IPS DF 4.7 (cell line): ENCODE data around the gene CRYBG2.
"Not testable (repeated sequence)": the region's sequence is repeated elsewhere in the genome, so short reads cannot be mapped to it uniquely, and the experiment has no call there.

Experiments
- DNase-seq: peaks from one replicate; pipeline ENCODE4 v3.0.0-alpha.2; 2013; ENCODE audit warnings: low spot score; ENCODE audit errors: extremely low read depth

CRYBG2 gene

DNA sequence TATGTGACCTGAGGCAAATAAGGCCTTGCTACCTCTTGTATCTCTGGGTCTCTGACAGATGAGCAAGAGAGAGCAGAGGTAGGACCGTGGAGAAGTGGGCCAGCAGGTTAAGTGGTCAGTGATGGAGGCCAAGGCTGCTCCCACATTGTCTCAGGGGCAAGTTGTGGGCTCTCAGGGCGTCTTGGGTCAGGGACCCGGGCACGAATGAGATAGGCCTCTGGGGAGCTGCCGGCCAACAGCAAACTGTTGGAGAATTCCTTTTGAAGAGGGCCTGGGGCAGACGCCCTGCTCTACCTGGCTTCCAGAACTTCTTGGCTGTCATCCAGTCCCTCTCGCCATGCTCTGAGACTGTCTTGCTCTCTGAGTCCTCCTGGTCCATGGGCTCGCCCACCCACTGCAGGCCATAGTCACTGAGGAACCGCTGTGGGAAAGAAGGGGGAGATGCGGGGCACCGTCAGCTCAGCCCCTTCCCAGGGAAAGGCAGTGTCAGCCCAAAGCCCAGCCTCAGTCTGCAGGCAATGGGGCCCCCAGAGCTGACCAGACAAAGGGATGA, 59.9 kb downstream of the CRYBG2 start:
- DNase-seq, result no peak

DNA sequence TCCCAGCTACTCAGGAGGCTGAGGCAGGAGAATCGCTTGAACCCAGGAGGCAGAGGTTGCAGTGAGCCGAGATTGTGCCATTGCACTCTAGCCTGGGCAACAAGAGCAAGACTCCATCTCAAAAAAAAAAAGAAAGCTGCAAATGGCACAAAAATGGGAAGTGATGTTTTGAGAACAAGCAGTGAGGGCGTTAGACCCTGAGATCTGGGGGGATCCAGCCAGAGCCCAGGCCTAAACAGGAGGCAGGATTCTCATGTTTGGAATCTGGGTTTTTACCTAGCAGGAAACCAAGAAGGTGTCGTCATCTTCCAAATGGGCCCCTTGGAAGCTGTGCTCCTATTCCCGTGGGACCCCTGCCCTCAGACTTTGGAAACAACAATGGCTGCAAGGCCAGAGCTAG, 61.2 kb downstream of the CRYBG2 start:
- not testable (repeated sequence) for DNase-seq

DNA sequence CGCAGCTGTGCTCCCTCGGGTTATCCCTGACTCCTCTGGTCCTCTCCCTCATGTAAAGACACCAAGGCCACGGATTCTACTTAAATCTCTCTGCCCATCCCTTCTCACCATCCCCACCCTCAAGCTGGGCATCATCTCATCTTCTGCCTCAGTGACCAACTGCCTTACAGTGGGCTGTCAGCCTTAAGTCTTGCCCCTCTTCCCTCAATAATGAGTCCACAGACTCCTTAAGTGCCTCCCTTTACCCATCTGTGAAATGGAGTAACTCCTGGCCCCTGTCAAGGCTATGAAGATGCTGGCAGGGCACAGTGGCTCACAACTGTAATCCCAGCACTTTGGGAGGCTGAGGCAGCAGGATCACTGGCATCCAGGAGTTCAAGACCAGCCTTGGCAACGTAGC, 62.0 kb downstream of the CRYBG2 start:
- no peak for DNase-seq

DNA sequence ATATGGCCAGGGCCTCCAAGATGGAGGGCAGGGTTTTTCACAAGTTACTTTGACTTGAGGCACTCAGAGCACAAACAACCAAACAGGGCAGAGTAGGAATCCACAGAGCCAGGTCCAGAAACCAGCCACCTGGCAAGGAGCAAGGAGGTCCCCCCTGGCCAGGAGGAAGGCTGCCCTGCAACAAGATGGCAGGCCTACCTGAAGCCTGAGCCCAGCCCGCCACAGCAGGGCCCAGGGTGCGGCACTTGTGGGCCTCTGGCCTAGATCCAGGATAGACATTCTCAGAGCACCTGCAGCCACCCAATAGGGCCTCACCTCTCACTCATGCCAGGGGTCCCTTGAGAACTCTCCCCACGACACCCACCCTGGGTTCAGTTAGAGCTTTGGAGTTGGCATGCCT, 62.5 kb downstream of the CRYBG2 start:
- DNase-seq, result no peak

DNA sequence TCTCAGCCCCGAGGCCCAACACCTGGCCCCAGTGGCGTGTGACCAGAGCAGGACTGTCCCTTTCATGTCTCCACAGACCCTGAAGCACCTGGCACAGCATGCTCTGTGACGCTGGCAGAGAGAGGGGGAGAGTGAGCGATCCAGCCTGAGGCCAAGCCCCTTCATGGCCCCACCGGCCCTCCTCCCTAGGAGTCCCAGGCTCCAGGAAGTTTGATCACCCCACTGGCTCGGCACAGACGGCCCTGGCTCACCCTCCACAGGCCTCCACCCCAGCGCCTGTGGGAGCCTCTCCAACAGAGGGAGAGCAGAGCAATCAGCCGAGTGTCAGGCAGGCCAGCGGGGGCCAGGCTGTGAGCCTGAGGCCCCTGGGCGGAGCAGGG, 63.1 kb downstream of the CRYBG2 start:
- DNase-seq, result no peak

DNA sequence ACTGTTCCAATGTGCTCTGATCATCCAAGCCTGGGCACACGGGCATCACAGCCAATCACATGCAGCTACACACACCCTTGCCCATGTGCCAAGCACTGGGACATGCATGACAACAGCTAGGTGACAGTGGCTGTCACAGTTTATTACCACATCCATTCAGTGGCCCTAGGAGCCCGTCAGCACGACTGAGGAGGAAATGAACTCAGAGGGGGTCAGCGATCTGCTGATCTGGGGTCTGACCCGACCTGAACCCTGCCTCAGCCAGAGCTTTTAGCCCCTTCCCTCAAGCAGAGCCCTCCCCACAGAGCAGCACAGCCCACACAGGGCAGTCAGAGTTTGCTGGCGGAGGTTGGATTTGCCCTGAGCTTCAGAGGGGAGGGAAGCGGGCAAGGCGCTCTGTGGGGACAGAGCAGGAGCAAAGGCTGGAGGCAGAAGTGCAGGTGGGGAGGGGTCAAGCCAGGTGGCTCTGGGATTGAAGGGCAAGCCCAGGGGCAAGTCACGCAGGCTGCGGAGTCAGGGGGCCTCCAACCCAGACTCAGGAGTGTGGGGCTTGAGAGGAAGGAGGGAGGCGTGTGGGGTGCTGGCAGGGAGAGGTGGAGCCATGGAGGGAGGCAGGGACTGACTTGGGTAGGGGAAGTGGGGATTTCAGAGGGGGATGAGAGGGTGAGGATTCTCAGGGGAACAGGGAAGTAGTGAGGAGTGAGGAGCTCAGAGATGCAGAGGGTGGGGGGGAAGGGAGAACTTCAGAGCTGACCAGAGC, 63.6 kb downstream of the CRYBG2 start:
- DNase-seq, result no peak

DNA sequence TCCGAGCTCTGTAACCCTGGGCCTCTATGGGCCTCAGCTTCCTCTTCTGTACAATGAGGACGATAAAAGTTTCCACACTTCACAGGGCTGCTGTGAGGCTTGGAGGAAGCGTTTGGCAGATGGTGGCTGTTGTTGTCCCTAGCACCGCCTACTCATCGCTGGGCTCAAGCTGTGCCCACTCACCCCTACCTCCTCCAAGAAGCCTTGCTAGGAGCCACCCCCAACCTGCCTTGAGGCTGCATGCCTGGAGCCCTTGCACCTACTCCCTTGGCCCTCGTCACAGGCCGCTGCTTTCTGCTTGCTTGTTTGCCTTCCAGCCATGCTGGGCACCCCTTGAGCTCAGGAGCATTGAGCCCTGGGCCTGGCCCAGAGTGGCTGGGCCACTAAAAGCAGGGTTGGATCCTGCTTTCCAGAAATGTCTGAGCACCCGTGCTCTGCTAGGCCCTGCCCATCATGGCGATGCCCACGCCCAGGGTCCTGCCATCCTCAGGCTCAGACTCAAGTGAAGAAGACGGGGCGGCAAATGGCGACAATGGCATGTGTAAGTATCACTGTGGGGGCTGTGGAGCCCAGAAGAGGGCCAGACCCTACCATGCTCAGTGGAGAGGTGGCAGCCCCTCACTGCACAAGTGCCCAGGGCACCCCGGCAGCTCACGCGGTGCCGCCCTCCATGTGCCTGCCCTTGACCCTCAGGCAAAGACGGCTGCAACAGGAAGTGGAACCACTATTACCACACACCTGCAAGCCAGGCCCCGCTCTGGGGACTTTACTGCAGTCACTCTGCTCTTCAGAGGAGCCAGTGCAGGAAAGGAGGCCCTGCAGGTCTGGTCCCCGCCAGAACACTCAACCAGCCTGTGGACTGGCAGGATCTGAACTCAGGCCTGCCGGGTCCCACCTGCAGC, 64.5 kb downstream of the CRYBG2 start:
- DNase-seq, result no peak

DNA sequence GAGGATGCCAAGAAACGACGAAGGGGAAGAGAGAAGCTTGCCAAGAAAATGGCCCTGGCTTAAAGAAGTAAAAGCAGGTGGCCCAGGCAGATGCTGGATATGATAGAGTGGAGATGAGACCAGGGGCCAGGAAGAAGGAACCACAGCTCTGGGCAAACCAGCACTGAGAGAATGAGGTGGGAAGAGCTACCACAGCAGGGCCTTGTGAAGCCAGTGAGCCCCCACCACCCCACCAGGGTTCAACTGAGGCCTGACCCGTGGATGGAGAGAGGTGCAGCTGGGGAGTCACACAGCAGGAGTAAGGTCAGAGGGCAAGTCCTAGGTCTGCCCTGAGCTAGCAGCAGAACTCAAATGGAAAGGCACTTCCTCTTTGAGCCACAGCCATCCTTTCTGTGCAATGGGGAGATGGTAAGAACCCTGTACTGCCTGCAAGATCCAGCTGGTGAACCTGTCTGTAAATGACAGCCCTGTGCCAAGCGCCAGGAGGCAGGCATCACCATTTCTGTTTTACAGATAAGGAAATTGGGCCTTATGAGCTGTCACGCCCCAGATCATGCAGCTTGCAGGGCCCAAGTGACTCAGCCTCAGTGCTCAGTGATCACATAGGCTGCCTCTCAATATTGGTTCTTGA, 65.5 kb downstream of the CRYBG2 start:
- no peak for DNase-seq

DNA sequence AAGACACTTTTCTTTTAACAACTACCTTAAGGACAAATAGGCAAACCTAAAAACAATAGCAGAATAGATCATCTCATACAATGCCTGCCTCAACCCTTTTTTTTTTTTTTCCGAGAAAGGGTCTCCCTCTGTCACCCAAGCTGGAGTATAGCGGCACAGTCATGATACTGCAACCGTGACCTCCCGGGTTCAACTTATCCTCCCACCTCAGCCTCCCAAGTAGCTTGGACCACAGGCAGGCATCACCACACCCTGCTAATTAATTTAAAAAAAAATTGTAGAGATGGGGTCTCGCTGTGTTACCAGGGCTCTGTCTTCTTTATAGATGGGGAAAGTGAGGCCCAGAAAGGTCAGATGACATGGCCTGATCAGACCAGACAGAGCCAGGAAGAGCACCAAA, 66.1 kb downstream of the CRYBG2 start:
- DNase-seq, result no peak

DNA sequence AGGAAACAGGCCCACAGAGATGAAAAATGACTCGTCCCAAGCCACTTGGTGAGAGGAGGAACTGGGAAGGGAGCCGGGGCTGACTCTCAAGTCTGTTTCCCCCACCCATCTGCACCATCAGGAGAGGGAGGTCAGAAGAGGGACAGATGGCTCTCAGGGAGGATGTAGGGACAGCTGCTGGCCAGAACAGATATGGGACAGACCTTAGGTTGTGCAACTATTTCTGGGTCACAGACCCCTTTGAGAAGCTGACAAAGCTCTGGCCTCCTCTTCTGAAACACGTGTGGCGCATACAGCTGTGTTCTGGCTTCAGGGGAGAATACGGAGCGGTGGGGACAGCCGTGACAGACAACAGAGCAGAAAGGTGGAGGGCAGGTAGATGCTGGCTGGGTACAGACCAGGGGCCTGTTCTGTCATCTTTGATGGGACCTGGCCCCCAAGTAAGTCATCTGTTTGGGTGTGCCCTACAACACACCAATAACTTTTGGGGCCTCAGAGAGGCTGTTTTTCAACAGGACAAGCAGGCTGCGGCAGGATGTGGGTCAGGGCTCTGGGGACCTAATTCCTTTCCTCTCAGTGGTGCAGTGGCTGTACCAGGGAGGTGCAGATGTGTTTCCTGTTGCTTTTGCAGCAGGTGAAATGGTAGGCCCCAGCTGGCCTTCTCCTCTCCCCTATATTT, 66.8 kb downstream of the CRYBG2 start:
- no peak for DNase-seq

DNA sequence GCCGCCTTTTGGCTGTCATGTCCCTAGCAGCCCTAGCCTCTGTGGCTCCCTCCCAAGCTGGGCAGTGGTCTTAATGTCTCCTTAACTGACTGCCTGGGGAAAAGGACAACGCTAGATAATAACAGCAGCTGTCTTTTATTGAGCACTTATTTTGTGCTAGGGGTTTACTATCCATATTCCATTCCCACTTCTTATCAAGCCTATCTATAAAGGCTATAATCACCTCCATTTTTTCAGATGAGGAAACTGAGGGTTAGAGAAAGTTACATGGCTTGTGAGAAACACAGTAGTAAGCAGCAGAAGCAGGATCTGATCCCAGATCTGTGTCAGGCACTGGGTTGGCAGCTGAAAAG, 67.9 kb downstream of the CRYBG2 start:
- no peak for DNase-seq

DNA sequence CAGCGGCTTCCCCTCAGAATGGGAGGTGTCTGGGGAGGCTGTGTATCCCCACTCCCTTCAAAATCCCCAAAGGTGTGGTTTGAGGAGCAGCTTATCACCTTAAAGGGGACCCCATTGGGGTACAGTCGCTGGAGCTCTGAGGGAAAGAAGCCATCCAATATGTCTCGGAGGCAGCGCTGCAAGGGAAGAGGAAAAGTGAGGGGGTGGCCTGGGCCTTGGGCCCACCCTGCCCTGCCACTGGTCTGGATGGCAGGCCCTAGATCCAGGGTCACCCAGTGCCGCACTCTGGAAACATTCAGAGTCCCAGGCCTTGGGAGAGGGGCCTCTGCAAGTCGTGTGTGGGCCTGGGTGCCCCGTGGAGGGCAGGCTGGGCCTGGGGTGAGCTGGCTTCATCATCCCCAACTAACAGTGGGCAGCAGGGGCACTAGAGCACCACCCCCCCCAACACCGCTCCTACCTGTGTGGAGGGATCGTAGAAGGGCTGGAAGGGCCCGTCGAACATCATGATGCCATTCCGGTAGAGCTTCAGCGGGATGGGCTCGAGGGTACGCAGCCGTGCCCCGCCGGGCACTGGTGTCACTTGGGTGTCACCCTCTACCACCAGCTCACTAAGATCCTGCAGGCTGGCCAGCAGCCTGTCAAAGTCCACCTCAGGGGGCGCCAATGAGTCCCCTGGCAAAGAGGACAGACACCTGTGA, 68.4 kb downstream of the CRYBG2 start:
- no peak for DNase-seq

DNA sequence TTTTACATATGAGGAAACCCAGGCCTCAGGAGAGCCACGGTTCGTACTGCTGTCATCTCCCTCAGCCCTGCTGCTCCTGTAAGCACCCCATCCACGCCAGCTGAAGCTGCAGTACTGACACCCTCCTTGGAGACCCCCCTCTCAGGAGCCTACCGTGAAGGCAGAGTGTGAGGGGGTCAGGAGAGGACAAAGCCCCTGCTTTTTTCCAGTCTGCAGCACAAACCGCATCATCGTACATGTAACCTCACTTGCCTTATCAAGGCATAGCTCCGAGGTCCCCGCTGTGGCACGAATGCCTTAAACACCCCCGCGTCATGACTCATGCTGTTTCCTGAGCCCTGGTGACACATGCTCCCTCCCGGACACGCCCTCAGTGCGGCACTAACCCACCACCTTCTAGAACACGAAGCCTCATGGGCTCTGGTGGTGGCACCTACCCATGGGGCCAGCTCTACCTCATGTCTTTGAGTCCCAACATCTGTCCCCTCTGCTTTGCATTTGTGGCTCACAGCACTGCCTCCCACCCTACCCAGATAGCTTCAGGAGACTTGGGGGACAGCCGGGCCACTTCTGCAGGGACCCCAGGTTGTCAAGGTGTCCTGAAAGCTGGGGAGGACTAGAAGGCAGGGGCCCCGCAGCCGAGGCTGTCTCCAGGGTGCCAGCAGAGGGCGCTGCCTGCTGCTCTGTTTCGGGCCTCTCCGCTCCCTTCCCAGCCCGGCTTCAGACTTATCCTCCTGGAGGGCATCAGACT, 69.2 kb downstream of the CRYBG2 start:
- no peak for DNase-seq

DNA sequence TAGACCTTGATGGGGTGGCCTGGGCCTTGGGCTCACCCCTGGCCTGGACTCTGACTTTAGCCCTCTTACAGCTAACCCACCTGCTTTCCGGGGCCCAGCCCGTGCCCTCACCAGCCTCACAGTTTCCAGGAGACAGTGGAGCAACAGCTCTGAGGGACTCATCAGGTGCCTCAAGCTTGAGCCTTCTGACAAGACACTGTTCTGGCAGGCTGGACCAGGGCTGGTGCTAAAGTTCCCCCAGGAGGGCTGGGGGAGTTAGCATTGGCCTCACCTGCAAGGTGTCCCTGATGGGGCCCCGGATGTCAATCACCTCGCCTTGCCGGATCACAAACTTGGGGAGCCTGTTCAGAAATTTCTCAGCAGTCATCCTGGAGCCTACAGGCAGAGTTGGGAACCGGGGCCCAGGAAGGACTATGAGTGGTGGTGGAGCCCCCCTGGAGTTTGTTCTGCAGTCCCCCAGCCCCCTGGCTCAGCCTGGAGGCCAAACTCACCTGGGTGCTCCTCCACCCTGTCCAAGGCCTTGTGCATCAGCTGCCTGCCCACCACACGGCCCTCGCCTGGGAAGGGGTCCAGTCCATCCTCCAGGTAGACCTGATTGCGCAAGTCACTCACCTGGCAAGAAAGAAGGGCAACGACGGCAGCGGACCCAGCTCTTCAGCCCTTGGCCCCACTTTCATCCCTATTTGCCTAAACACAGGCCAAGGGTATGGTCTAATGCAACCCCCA, 69.9 kb downstream of the CRYBG2 start:
- no peak for DNase-seq

DNA sequence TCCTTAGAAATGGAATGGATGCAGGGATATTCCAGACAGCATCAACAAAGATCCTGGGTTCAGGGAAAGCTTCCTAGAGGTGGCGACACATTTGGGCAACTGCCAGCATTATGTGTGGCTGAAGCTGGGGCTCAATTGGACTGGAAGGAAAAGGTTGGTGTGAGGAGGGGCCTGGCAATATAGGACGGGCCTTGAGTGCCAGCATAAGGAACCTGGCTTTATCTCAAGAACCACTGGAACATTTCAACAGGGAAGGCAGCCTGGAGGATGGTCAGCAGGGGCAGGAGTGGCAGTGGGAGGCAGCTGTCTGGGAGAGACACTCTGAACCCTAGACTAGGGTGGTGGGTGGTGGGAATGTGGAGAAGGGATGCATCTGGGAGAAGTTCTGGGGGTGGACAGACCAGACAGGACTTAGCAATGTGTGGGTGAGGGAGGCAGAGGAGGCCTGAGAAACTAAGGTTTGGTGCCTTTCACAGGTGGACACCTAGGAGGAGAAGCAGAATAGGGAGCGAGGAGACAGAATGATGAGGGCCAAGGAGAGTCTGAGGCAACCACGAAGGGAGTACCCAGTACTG, 70.6 kb downstream of the CRYBG2 start:
- DNase-seq, result no peak

DNA sequence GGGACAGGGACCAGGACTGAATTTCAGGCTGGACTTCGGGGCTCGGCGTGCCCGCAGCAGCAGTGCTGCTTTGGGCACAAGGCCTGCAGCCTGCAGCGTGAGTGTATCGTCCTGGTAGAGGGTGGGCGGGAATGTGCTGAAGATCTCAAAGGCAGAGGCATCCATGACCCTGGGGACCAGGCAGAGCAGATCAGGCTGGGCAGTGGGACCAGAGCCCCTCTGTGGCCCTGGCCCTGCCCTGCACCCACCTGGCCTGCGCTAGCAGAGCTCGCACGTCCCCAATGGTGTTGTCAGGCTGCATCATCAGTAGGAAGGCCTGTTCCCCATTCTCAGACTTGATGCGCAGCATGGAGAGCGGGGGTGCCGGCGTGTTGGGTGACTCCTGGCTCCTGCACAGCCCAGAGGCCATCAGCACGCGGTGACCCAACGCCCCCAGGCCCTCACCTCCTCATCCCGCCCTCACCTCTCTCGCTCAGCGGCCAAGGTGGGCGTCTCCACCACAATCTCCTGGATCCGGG, 71.5 kb downstream of the CRYBG2 start:
- no peak for DNase-seq

DNA sequence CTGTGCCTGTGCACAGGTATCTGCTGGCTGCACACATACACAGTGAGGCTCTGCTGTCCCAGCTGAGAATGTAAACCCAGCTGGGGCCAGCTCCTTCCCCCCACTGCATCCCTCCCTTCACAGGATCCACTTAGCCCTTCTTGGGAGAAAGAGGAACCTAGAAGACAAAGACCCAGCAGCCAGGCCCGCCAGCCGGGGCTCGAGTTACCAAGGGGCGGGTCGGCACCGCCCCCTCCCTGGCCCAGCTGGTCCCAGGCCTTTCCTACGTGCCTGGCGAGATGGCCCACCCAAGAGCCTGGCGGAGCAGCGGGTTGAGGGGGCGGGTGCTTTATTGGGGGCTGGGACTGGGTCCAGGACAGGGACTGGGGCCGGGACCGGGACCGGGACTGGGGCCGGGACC, 72.0 kb downstream of the CRYBG2 start:
- DNase-seq, result no peak

DNA sequence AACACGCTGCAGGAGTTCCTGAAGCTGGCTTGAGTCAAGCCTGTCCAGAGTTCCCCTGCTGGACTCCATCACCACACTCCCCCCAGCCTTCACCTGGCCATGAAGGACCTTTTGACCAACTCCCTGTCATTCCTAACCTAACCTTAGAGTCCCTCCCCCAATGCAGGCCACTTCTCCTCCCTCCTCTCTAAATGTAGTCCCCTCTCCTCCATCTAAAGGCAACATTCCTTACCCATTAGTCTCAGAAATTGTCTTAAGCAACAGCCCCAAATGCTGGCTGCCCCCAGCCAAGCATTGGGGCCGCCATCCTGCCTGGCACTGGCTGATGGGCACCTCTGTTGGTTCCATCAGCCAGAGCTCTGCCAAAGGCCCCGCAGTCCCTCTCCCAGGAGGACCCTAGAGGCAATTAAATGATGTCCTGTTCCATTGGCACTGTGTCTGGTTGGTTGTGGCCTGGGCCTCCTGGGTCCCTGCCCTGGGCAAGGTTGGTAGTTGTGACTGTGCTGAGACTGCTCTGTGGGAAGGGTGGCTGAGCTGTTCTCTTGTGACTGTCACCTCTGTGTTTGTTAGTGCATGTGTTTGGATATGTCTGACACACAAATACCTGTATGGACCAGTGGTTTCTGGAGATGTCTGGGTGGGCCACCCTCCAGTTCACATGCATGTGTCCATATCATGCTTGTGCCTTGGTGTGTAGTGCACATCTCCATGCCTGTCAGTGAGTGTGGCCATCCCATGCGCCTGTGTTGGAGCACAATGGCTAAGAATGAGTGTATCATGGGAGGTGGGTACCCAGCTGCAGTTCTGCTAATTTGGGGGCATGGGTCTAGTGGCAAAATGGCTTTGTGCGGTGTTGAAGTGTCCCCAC, 72.6 kb downstream of the CRYBG2 start:
- DNase-seq, result no peak
